PC-3 (cell line): ENCODE data around the gene SERGEF. TPM values are rescaled to one million over a fixed set of nuclear protein-coding genes. Genes with fewer than 3 reads are reported as not detected.

Experiments used
- ATAC-seq: fragments of 200-7000 bp; cut with Tn5 transposase; 2 replicates; pipeline ENCODE4 v1.9.1; 2020; ENCODE audit warnings: mild to moderate bottlenecking, moderate library complexity
- BruUV-seq: library from RNA; stranded (reverse); fragments of 400-500 nt; replicated peaks from 2 replicates; lab custom pipeline; 2021; lab: Mats Ljungman, UMichigan
- CTCF ChIA-PET: fragments of 300-600 bp; sonication (Branson Sonifier 250); formaldehyde crosslinking; loops from one replicate; lab custom pipeline; 2022; ENCODE audit warnings: antibody characterized with exemption; lab: Charles Lee
- POLR2A ChIA-PET: fragments of 300-600 bp; sonication (Branson Sonifier 250); formaldehyde crosslinking; loops from one replicate; lab custom pipeline; 2022; ENCODE audit warnings: antibody characterized with exemption; ENCODE audit not compliant: unreplicated experiment; lab: Charles Lee
- DNase-seq: peaks from one replicate; pipeline ENCODE4 v3.0.0-alpha.2; 2015
- H2AFZ ChIP-seq: fragments of 300-600 bp; sonication (generic); 2 replicates; pipeline ENCODE4 v1.6.0; 2016; ENCODE audit warnings: antibody characterized with exemption, low read length
- H3F3A ChIP-seq: fragments of 300-600 bp; sonication (generic); one replicate; pipeline ENCODE4 v1.6.0; 2017; ENCODE audit warnings: antibody characterized with exemption, low read length, control low read depth, mild to moderate bottlenecking; ENCODE audit not compliant: unreplicated experiment
- H3K27ac ChIP-seq: fragments of 300-600 bp; sonication (generic); 2 replicates; pipeline ENCODE4 v1.5.1; 2016; ENCODE audit warnings: mild to moderate bottlenecking, low read length
- H3K27me3 ChIP-seq: fragments of 300-600 bp; sonication (generic); 2 replicates; pipeline ENCODE4 v1.6.1; 2016; ENCODE audit warnings: low read length, mixed read lengths
- H3K36me3 ChIP-seq: fragments of 300-600 bp; sonication (generic); 2 replicates; pipeline ENCODE4 v1.6.1; 2016; ENCODE audit warnings: low read depth, mixed run types, low read length, mixed read lengths
- H3K4me1 ChIP-seq: fragments of 300-600 bp; sonication (generic); 2 replicates; pipeline ENCODE4 v1.5.1; 2016; ENCODE audit warnings: low read length; ENCODE audit not compliant: insufficient read depth
- H3K4me2 ChIP-seq: fragments of 300-600 bp; sonication (generic); 2 replicates; pipeline ENCODE4 v1.6.0; 2016; ENCODE audit warnings: low read length
- H3K4me3 ChIP-seq: fragments of 300-600 bp; sonication (generic); 2 replicates; pipeline ENCODE4 v1.5.1; 2016; ENCODE audit warnings: mild to moderate bottlenecking, low read length, mixed read lengths
- H3K79me2 ChIP-seq: fragments of 300-600 bp; sonication (generic); 2 replicates; pipeline ENCODE4 v1.6.1; 2017; ENCODE audit warnings: low read length, mixed read lengths
- H3K9ac ChIP-seq: fragments of 300-600 bp; sonication (generic); 2 replicates; pipeline ENCODE4 v1.6.0; 2016; ENCODE audit warnings: mild to moderate bottlenecking, low read length
- H3K9me2 ChIP-seq: fragments of 300-600 bp; sonication (generic); replicated peaks from 2 replicates; pipeline ENCODE4 v1.6.1; 2016; ENCODE audit warnings: mixed run types, low read length, mixed read lengths
- H3K9me3 ChIP-seq: fragments of 300-600 bp; sonication (generic); 2 replicates; pipeline ENCODE4 v1.6.1; 2016; ENCODE audit warnings: low read length, mixed read lengths
- H4K20me1 ChIP-seq: fragments of 300-600 bp; sonication (generic); 2 replicates; pipeline ENCODE4 v1.6.1; 2016; ENCODE audit warnings: low read length, mixed read lengths
- EZH2 ChIP-seq: fragments of 300-600 bp; sonication (generic); IDR thresholded peaks from one replicate; pipeline ENCODE4 v1.6.1; 2017; ENCODE audit warnings: antibody characterized with exemption, mild to moderate bottlenecking, low read length; ENCODE audit not compliant: unreplicated experiment
- EZH2phosphoT487 ChIP-seq: fragments of 300-600 bp; sonication (generic); IDR thresholded peaks from 2 replicates; pipeline ENCODE4 v1.6.1; 2018; ENCODE audit warnings: mild to moderate bottlenecking, antibody characterized with exemption, low read length, borderline replicate concordance
- intact Hi-C: fragments of 100-400 bp; cut with micrococcal nuclease; formaldehyde crosslinking; loops from 2 replicates; pipeline ENCODE4 v1.9.0; 2023
- total RNA-seq: library from RNA; depleted of rRNA; stranded (reverse); fragments of >200 nt; gene quantifications from 2 replicates; pipeline ENCODE4 v1.2.3, GENCODE V29; 2014
- TF ChIP-seq, protein P1 (sequence below): fragments of 300-600 bp; sonication (generic); conservative IDR thresholded peaks from 2 replicates; pipeline ENCODE4 v1.5.1; 2017; ENCODE audit warnings: antibody characterized with exemption, low read depth, mild to moderate bottlenecking, low read length

Gene SERGEF
- total RNA-seq, 1 experiment from 2014 or later, result 13.7 TPM

DNA sequence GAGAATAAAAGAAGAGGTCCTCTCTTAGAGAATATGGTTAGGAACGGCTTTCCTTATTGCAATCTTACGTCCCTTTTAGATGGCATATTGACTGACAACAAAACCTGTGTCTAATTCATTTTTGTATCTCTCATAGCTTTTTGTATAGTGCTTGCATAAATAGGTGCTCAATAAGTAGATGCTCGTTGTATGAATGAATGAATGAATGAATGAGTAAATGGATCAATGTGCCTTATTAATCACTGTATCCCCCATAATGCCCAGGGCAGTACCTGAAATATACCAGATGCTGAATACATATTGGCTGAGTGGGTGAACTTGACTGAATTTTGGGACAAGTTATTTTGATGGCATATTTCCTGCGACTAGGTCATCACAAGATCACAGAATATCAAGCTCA lies 97.9 kb downstream of the SERGEF start:
- Histone ChIP-seq H3K4me1 (no peaks in the 10 kb centered on the region), H3K4me2 (no peak overlapping the region), H4K20me1 (no peaks in the 10 kb centered on the region), H3K9ac (no peak overlapping the region), H3K36me3 (no peaks in the 10 kb centered on the region), H3K4me3 (no peak overlapping the region), H3K9me2 (no peaks in the 10 kb centered on the region), H3K9me3 (no peaks in the 10 kb centered on the region), H3F3A (no peaks in the 10 kb centered on the region), H3K27me3 (no peaks in the 10 kb centered on the region), H3K79me2 (no peaks in the 10 kb centered on the region), H3K27ac (no peak overlapping the region), H2AFZ (no peak overlapping the region)
- TF ChIP-seq, protein P1, sequence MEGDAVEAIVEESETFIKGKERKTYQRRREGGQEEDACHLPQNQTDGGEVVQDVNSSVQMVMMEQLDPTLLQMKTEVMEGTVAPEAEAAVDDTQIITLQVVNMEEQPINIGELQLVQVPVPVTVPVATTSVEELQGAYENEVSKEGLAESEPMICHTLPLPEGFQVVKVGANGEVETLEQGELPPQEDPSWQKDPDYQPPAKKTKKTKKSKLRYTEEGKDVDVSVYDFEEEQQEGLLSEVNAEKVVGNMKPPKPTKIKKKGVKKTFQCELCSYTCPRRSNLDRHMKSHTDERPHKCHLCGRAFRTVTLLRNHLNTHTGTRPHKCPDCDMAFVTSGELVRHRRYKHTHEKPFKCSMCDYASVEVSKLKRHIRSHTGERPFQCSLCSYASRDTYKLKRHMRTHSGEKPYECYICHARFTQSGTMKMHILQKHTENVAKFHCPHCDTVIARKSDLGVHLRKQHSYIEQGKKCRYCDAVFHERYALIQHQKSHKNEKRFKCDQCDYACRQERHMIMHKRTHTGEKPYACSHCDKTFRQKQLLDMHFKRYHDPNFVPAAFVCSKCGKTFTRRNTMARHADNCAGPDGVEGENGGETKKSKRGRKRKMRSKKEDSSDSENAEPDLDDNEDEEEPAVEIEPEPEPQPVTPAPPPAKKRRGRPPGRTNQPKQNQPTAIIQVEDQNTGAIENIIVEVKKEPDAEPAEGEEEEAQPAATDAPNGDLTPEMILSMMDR, result no peak
- TF ChIP-seq EZH2phosphoT487 (no peak), EZH2 (no peak)
- CTCF ChIA-PET, result no interaction called here
- intact Hi-C loops, result no loop called here
- ATAC-seq (no peak), DNase-seq (no peak)
- BruUV-seq, result no TSS peak
- POLR2A ChIA-PET, result no interaction called here

DNA sequence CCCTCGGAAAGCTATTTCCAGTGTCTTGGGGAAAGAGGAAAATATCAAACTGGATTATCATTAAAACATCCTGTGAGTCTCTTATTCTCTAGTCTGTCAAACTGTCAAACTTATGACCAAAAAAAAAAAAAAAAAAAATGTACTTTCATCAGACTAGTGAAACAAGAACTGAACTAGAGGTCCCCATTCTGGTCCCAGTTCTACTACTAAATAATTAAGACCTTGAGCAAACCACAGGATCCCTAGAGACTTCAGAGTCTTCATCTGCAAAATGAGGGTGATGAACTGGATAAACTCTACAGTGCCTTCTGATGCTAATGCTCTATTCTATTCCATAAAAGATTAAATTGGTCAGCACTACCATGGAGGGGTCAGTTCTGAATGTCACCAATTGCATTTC lies 105.8 kb downstream of the SERGEF start:
- TF ChIP-seq EZH2phosphoT487, result no peak
- TF ChIP-seq, protein P1, result no peak
- no peak for TF ChIP-seq EZH2
- no peak for DNase-seq
- no peak overlapping the region for H3K27ac ChIP-seq
- no peaks in the 10 kb centered on the region for H3K9me2 ChIP-seq
- no peaks in the 10 kb centered on the region for H3F3A ChIP-seq
- CTCF ChIA-PET, result no interaction called here
- H3K36me3 ChIP-seq, result no peaks in the 10 kb centered on the region
- intact Hi-C loops, result loop anchor here (2.0 to 10.0 kb wide), 2 partner anchors 146 to 172 kb away; partner anchors contain the start of gene KCNC1
- no peaks in the 10 kb centered on the region for H3K4me1 ChIP-seq
- POLR2A ChIA-PET, result no interaction called here
- no peak overlapping the region for H3K9ac ChIP-seq
- no peaks in the 10 kb centered on the region for H4K20me1 ChIP-seq
- BruUV-seq, result no TSS peak
- no peak overlapping the region for H3K4me3 ChIP-seq
- no peaks in the 10 kb centered on the region for H3K27me3 ChIP-seq
- no peaks in the 10 kb centered on the region for H3K79me2 ChIP-seq
- no peak overlapping the region for H2AFZ ChIP-seq
- no peaks in the 10 kb centered on the region for H3K9me3 ChIP-seq
- no peak for ATAC-seq
- no peak overlapping the region for H3K4me2 ChIP-seq

DNA sequence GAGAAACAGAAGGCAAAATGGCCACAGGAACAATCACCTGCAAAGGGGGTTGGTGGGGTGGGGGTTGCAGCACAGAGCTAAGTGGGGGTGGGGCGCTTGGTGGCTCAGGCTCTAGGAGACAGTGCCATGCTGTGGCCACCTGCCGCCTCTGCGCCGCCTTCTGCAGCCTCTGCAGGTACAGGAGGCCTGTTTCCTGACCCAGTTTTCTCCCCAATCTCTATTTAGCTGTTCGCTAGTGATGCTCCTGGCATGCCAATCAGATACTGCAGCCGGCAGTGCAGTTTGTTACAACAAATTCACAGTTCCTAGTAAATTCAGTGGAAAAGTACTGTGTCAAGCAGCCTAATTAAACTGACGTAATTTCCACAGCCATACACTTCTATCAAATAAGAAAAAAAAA lies 106.4 kb downstream of the SERGEF start:
- H3K4me3 ChIP-seq, result no peak overlapping the region
- H3K36me3 ChIP-seq, result no peaks in the 10 kb centered on the region
- no peaks in the 10 kb centered on the region for H3K9me2 ChIP-seq
- H3K4me1 ChIP-seq, result no peaks in the 10 kb centered on the region
- H2AFZ ChIP-seq, result no peak overlapping the region
- H3K9ac ChIP-seq, result no peak overlapping the region
- ChIA-PET CTCF (interaction anchor here (1.5 kb wide), 1 partner anchor 176 kb away, joined by 4 read pairs; no protein-coding TSS in a partner anchor), POLR2A (no interaction called here)
- no peaks in the 10 kb centered on the region for H3K27me3 ChIP-seq
- H4K20me1 ChIP-seq, result no peaks in the 10 kb centered on the region
- BruUV-seq, result no TSS peak
- DNase-seq (peak; percentile 28), ATAC-seq (peak; percentile 50; the same call in 1 of the 2 replicates)
- no peak for TF ChIP-seq EZH2
- TF ChIP-seq, protein P1, result peak; percentile 41
- H3K27ac ChIP-seq, result no peak overlapping the region
- intact Hi-C loops, result loop anchor here (2.0 to 10.0 kb wide), 2 partner anchors 146 to 172 kb away; partner anchors contain the start of gene KCNC1
- no peaks in the 10 kb centered on the region for H3F3A ChIP-seq
- no peaks in the 10 kb centered on the region for H3K79me2 ChIP-seq
- no peaks in the 10 kb centered on the region for H3K9me3 ChIP-seq
- no peak overlapping the region for H3K4me2 ChIP-seq
